Measurements from ENCODE around the gene RMDN2.

DNA sequence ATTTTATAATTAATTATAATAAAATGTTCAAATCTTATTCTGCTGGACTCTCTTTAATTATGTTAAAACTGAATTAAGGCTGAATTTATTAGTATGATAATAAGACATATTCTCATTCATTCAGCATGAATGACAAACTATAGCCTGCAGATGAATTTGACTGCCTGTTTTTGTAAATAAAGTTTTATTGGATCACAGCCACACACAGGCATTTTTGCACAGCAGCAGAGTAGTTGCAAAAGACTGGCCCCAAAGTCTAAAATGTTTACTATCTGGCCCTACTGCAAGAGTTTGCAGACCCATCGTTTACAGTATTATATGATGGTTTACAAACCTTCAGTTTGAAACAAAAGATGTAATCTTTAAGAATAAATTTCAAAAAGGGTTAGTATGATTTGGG, 58.6 kb downstream of the RMDN2 start:
- no peak for TF ChIP-seq POLR2AphosphoS5 (IDR thresholded peaks at IDR 0.05; ENCODE audit: low read depth)
- TF ChIP-seq, protein P1, sequence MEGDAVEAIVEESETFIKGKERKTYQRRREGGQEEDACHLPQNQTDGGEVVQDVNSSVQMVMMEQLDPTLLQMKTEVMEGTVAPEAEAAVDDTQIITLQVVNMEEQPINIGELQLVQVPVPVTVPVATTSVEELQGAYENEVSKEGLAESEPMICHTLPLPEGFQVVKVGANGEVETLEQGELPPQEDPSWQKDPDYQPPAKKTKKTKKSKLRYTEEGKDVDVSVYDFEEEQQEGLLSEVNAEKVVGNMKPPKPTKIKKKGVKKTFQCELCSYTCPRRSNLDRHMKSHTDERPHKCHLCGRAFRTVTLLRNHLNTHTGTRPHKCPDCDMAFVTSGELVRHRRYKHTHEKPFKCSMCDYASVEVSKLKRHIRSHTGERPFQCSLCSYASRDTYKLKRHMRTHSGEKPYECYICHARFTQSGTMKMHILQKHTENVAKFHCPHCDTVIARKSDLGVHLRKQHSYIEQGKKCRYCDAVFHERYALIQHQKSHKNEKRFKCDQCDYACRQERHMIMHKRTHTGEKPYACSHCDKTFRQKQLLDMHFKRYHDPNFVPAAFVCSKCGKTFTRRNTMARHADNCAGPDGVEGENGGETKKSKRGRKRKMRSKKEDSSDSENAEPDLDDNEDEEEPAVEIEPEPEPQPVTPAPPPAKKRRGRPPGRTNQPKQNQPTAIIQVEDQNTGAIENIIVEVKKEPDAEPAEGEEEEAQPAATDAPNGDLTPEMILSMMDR (conservative IDR thresholded peaks at IDR 0.05; ENCODE audit: low read depth in 2 of 2) = no peak
- TF ChIP-seq STAT1 (IDR thresholded peaks at IDR 0.05; ENCODE audit: unreplicated experiment) = no peak
- TF ChIP-seq EZH2 (IDR thresholded peaks at IDR 0.05; ENCODE audit: low read depth, unreplicated experiment) = no peak
- TF ChIP-seq EZH2phosphoT487 (IDR thresholded peaks at IDR 0.05; ENCODE audit: unreplicated experiment) = no peak
- no peak for TF ChIP-seq JUNB (IDR thresholded peaks at IDR 0.05; ENCODE audit: unreplicated experiment)
- TF ChIP-seq, protein P2, sequence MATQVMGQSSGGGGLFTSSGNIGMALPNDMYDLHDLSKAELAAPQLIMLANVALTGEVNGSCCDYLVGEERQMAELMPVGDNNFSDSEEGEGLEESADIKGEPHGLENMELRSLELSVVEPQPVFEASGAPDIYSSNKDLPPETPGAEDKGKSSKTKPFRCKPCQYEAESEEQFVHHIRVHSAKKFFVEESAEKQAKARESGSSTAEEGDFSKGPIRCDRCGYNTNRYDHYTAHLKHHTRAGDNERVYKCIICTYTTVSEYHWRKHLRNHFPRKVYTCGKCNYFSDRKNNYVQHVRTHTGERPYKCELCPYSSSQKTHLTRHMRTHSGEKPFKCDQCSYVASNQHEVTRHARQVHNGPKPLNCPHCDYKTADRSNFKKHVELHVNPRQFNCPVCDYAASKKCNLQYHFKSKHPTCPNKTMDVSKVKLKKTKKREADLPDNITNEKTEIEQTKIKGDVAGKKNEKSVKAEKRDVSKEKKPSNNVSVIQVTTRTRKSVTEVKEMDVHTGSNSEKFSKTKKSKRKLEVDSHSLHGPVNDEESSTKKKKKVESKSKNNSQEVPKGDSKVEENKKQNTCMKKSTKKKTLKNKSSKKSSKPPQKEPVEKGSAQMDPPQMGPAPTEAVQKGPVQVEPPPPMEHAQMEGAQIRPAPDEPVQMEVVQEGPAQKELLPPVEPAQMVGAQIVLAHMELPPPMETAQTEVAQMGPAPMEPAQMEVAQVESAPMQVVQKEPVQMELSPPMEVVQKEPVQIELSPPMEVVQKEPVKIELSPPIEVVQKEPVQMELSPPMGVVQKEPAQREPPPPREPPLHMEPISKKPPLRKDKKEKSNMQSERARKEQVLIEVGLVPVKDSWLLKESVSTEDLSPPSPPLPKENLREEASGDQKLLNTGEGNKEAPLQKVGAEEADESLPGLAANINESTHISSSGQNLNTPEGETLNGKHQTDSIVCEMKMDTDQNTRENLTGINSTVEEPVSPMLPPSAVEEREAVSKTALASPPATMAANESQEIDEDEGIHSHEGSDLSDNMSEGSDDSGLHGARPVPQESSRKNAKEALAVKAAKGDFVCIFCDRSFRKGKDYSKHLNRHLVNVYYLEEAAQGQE (IDR thresholded peaks at IDR 0.05; ENCODE audit: unreplicated experiment) = no peak
- TF ChIP-seq CREB1 (CRISPR knock-in tag; IDR thresholded peaks at IDR 0.05; ENCODE audit: low read depth) = no peak
- TF ChIP-seq, protein P3, sequence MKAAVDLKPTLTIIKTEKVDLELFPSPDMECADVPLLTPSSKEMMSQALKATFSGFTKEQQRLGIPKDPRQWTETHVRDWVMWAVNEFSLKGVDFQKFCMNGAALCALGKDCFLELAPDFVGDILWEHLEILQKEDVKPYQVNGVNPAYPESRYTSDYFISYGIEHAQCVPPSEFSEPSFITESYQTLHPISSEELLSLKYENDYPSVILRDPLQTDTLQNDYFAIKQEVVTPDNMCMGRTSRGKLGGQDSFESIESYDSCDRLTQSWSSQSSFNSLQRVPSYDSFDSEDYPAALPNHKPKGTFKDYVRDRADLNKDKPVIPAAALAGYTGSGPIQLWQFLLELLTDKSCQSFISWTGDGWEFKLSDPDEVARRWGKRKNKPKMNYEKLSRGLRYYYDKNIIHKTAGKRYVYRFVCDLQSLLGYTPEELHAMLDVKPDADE (IDR thresholded peaks at IDR 0.05) = no peak
- no peak for TF ChIP-seq NANOG (IDR thresholded peaks at IDR 0.05; ENCODE audit: borderline replicate concordance)

Measured in GM23338 (cell line).